Measurements from ENCODE around the gene GGA3.
"Not testable (repeated sequence)": the region's sequence is repeated elsewhere in the genome, so short reads cannot be mapped to it uniquely, and the experiment has no call there.

The GGA3 gene

DNA sequence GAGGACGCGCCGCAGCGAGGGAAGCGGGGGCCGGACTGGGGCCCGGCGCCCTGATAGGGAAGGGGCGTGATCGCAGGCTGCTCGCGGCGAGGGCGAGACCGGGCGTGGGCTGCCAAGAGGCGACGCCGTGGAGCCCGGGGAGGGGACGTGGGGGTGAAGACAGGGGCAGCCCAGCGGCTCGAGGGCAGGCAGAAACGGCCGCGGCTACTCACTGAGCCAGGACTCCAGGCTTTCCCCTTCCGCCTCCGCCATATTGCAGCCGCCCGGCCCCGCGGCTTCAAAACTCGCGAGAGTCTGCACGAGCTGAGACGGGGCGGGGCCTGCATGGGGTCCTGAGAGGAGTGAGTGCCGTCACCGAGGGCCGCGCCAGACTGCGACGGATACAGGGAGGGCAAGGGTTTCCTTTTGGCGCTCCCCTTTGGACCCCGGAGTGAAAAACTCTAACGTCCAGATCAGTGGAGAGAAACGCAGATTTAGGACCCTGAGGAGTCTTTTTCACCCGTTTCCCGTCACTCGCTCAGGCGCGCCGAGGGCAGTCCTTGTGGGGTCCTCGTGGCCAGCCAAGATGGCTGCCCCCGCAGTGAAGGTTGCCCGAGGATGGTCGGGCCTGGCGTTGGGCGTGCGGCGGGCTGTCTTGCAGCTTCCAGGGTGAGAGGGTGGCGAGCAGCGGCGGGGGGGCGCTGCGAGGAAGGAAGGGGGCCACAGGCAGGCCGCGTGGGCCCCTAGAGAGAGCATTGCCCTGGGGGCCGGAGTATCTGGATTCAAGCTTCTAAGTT, at the start of gene GGA3, which contains the start of gene MRPS7:
Gene GGA3 (minus strand): TSS at position 271 of the 776 bp plus-strand sequence. CDS start 19 bp downstream, at position 252.
Gene MRPS7 (plus strand): TSS at position 544 of the 776 bp plus-strand sequence. CDS start 22 bp downstream, at position 566.
- peak; percentile 83 to 93 for DNase-seq (ENCODE audit: extremely low read depth in 1 of 2, low read depth in 1 of 2)

GRCh38 chr17:75308732-75309629, 47.6 kb upstream of the GGA3 start:
- DNase-seq (ENCODE audit: extremely low read depth in 1 of 2, low read depth in 1 of 2), result no peak

GRCh38 chr17:75307957-75308731, 46.7 kb upstream of the GGA3 start:
- no peak for DNase-seq (ENCODE audit: extremely low read depth in 1 of 2, low read depth in 1 of 2)

DNA sequence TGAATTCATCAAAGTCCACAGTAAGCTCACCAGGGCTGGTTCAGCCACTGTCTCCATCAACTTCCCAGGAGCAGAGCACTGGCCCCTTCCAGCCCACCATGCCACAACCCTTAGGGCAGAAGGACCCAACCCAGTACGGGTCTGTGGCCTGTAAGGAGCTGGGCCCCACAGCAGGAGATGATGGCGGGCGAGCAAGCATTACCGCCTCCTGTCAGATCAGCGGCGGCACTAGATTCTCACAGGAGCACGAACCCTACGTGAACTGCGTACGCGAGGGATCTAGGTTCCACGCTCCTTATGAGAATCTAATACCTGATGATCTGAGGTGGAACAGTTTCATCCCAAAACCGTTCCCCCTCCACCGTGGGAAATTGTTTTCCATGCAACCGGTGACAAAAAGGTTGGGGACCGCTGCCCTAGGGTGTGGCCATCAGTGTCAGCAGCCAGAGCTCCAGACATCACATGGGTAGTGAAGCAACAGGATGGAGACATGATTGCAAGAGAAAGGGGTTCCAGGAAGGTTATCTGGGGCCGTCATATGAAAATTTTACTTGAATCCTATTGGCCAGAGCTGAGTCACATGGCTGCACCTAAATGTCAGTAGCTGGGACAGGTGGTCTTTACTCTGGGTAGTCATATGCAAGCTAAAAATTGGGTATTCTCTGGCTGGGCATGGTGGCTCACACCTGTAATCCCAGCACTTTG, 40.2 kb upstream of the GGA3 start:
- DNase-seq (ENCODE audit: extremely low read depth in 1 of 2, low read depth in 1 of 2), result no peak

DNA sequence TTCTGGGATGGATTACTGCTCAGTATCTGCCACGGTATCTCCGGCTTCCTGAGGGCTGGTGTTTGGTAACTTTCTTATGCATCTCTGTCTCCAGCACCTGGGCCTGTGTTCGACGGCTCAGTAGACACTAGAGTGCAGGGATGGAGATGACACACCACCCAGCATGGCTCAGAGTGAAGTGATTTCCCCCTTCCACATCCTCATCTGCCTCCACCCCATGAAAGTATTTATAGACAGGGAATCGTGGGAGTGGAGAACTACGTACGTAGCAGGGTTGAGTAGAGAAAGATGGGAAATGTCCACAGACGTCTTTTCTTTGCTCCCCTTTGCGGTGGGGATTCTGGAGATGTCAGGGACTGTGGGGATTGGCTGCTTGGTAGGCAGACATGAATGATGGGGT, 39.6 kb upstream of the GGA3 start:
- DNase-seq (ENCODE audit: extremely low read depth in 1 of 2, low read depth in 1 of 2), result no peak

DNA sequence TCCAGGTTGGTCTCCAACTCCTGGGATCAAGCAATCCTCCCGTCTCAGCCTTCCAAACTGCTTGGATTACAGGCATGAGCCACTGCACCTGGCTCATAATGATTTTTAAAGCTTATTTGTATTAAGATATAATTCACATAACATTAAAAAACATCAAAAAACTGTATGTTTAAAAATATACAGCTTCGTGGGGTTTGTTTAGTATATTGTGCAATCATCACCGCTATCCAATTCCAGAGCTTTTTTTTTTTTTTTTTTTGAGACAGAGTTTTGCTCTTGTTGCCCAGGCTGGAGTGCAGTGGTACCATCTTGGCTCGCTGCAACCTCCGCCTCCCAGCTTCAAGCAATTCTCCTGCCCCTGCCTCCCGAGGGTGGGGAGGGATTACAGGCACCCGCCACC, 38.9 kb upstream of the GGA3 start:
- DNase-seq (ENCODE audit: extremely low read depth in 1 of 2, low read depth in 1 of 2), result no peak

DNA sequence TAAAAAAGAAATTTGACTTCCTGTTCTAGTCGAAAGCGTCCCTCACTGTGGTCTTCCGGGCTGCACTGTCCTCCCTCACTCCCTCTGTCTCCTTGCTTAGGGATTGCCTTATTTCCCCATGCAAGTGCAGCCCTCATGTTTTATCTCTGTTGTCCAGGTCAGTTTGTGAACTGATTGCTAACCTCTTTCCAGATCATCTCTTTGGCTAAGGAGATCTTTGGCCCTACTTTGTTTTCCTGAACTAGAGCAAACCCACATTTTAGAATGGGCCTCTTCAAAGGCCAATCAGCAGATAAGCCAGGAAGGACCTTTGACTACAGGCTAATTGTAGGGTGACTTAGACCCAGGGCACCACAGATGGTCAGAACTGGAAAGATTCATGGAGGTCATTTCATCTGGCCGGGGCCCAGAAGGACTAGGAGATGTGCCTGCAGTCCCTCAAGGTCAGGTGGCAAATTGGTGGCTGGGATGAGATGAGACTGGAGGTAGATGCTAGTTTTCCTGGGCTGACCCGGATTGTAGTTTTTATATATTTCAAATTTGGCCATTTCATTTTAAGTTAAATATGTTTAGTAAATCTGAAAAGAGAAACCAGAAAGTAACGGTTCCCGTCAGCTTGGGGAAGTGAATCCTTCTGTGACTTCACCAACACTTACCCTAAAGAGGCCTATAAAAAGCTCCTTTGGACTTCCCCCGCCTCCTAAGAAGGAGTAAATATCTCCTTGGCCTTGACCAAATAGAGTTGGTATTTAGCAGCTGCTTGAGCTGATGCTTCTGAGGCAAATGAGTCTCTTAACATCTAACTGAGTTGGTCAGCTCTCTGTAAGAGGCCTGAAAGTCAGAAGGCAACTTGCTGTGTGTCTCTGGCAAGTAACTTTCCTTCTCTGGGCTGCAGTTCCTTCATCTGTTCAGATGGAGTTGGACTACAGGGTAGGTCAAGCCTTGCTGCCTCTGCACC, 34.1 kb upstream of the GGA3 start:
- DNase-seq (ENCODE audit: extremely low read depth in 1 of 2, low read depth in 1 of 2), result no peak

- DNase-seq (ENCODE audit: extremely low read depth in 1 of 2, low read depth in 1 of 2), result not testable (repeated sequence)
These were observed 31.5 kb upstream of the GGA3 start for GRCh38 chr17:75292810-75293448.

DNA sequence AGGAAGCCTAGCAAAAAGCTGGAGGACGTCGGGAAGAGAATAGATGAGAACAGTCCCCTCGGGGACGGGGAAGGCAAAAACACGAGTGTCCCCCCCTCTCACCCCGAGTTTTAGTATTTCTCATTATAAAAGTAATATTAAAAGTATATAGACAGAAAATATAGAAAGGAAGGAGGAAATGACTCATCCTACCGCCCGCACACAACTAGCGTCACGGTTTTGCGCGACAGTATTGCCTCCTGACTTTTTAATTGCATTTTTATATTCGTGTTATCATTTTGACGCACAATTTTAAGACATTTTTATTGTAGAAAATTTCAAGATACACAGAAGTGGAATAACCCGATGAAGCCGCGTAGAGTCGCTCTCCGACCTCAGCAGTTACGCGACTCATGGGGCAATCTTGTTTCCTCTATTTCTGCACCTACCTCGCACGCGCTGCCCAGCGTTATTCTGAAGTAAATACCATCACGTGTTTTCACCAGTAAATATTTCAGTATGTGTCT, 28.5 kb upstream of the GGA3 start:
- DNase-seq (ENCODE audit: extremely low read depth in 1 of 2, low read depth in 1 of 2), result peak in 1 of 2 donors; percentile 32

GRCh38 chr17:75289115-75289831, 27.9 kb upstream of the GGA3 start, which contains the start of gene SLC25A19:
TSS of gene SLC25A19 (minus strand) at chr17:75289433. CDS start at chr17:75286764, 2,669 bp downstream.
- peak; percentile 95 to 98 for DNase-seq (ENCODE audit: extremely low read depth in 1 of 2, low read depth in 1 of 2)

GRCh38 chr17:75288770-75289114, 27.3 kb upstream of the GGA3 start:
- peak in 1 of 2 donors; percentile 14 for DNase-seq (ENCODE audit: extremely low read depth in 1 of 2, low read depth in 1 of 2)

GRCh38 chr17:75288359-75288758, 27.0 kb upstream of the GGA3 start:
- DNase-seq (ENCODE audit: extremely low read depth in 1 of 2, low read depth in 1 of 2), result no peak

- DNase-seq (ENCODE audit: extremely low read depth in 1 of 2, low read depth in 1 of 2), result no peak
These were observed 25.8 kb upstream of the GGA3 start for GRCh38 chr17:75287221-75287620.

- DNase-seq (ENCODE audit: extremely low read depth in 1 of 2, low read depth in 1 of 2), result no peak
These were observed 23.7 kb upstream of the GGA3 start for GRCh38 chr17:75285123-75285522.

- not testable (repeated sequence) for DNase-seq (ENCODE audit: extremely low read depth in 1 of 2, low read depth in 1 of 2)
These were observed 18.8 kb upstream of the GGA3 start for GRCh38 chr17:75280189-75280588.

- no peak for DNase-seq (ENCODE audit: extremely low read depth in 1 of 2, low read depth in 1 of 2)
These were observed 16.3 kb upstream of the GGA3 start for GRCh38 chr17:75277664-75278071.

DNA sequence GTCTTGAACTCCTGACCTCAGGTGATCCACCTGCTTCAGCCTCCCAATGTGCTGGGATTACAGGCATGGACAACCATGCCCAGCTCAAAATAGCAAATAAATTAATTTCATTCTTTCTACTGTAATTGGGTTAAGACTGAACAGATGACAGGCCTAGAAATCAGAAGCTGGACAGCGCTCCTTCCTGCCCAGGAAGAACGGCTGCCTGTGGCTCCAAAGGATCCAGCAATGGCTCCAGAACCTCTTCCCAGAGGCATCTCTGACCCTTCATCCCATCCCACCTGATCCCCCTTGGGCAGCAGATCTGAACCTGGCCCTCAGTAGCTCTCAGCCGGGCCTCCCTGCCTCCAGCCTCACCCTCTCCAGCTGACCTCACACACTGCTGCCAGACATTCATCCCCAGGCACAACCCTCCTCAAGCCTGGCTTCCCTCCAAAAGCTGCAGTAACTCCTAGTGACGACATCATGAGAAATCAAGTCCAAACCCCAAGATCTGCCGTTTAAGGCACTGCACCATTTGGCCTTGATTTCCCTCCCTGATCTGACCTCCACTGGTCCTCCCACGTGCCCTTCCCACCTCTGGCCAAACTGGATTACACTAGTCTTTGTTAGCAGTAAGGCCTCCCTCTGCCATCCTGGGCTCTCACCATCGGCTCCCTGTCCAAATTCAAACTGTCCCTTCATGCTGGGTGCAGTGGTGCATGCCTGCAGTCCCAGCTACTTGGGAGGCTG, 12.7 kb upstream of the GGA3 start:
- DNase-seq (ENCODE audit: extremely low read depth in 1 of 2, low read depth in 1 of 2), result no peak
